SH-SY5Y (cell line): ENCODE results near the gene CAP1.

Experiments used
- GATA2 ChIP-seq: IDR thresholded peaks from 2 replicates; pipeline ENCODE4 v1.6.1; 2011; ENCODE audit warnings: mild to moderate bottlenecking, low read depth, low read length
- GATA3 ChIP-seq: IDR thresholded peaks from 2 replicates; pipeline ENCODE4 v1.6.1; 2011; ENCODE audit warnings: low read depth, mild to moderate bottlenecking, low read length, moderate library complexity

DNA sequence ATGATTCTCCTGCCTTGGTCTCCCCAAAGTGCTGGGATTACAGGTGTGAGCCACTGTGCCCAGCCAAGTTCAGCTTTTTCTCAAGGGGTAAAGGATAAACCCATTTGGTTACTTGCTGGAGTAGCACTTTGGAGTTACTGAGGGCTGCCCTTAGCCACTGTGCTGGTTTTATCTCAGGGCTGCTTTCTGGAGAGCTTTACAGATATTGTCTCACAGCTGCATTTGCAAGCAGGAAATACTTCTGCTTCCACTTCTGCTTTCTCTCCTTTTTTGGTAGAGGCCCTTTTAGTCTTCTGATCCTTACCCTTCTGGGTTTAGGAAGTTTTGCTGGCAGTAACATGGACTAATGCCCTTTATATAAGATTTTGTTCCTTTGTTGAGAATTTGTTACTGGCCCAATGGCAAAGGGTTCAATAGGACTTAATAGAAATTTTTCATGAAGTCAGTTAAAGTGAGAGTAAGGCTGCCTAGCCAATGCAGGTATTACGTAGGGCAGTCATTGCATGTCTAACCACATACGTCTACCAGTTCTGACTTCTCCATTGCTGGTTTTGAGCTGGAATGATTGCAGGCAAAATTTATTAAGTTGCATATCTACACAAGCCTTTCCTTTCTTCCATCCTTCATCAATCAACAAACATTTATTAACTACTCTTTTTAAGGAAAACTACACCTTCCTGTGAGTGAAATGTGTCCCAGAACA is 24.4 kb downstream of the CAP1 start:
- TF ChIP-seq GATA2, result no peak
- no peak for TF ChIP-seq GATA3
